ENCODE results near the gene MZB1. TPM values are rescaled to one million over a fixed set of nuclear protein-coding genes. Genes with fewer than 3 reads are reported as not detected.

MZB1 gene
- total RNA-seq, 2 experiments from 2014 or later = 51.7 to 61.1 TPM

GRCh38 chr5:139385061-139386049 is 4.4 kb downstream of the MZB1 start:
- DNase-seq = peak; percentile 60
- H3K27ac Mint-ChIP-seq = peak overlapping the region; percentile 97

GRCh38 chr5:139384591-139385051 is 5.1 kb downstream of the MZB1 start:
- peak overlapping the region; percentile 97 for H3K27ac Mint-ChIP-seq
- H3K27me3 Mint-ChIP-seq = no peaks in the 10 kb centered on the region
- no peaks in the 10 kb centered on the region for H3K9me3 Mint-ChIP-seq (ENCODE audit: low read depth)
- ATAC-seq (peak; percentile 17), DNase-seq (no peak)
- CTCF ChIA-PET = interaction anchor here (1.2 to 3.1 kb wide), 3 partner anchors 13 to 33 kb away, joined by 3 to 14 read pairs (median 4); no protein-coding TSS in a partner anchor
- peak overlapping the region; percentile 73 for H3K4me3 Mint-ChIP-seq
- peaks cover 62% of the 10 kb centered on the region for H3K4me1 Mint-ChIP-seq
- peaks cover 5% of the 10 kb centered on the region for H3K36me3 Mint-ChIP-seq

More at GRCh38 chr5:139385061-139386049, 4.4 kb downstream of the MZB1 start:
- CTCF ChIA-PET = interaction anchor here (0.8 to 3.1 kb wide), 4 partner anchors 18 to 43 kb away, joined by 3 to 14 read pairs (median 4); partner anchors contain the start of genes PAIP2 and SPATA24
- H3K36me3 Mint-ChIP-seq = peaks cover 9% of the 10 kb centered on the region
- peak; percentile 32 for ATAC-seq
- H3K9me3 Mint-ChIP-seq (ENCODE audit: low read depth) = no peaks in the 10 kb centered on the region
- H3K4me3 Mint-ChIP-seq = peak overlapping the region; percentile 73
- H3K27me3 Mint-ChIP-seq = no peaks in the 10 kb centered on the region
- H3K4me1 Mint-ChIP-seq = peaks cover 69% of the 10 kb centered on the region

DNA sequence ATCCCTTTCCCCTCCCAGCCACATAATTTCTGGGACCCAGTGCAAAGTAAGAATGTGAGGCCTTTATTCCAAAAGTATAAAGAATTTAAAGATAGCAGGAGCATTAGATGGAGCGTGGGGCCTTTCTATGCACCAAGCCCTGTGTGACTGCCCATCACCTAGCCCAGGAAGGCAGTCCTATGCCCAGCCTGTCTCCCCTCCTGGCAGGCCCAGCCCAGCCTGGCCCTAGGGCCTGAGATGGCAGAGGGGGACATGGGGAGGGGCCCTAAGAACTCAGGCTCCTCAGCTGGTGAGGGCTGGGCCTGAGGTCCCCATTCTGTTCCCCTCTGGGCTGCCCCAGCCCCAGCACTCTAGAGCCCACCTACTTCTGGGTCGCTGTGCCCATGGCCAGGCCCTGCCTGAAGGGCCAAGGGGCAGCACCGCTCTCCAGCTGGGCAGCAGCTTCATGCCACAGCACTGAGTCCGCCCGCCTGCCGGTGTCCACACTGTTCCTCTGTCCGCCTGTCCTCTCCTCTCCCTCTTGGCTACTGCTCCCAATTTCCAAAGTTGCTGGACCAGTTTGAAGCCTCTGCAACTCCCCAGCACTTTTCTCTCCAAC is 5.6 kb downstream of the MZB1 start:
- peaks cover under 1% of the 10 kb centered on the region for H3K36me3 Mint-ChIP-seq

GRCh38 chr5:139383275-139383992 is 6.3 kb downstream of the MZB1 start, which contains the start of gene SLC23A1:
SLC23A1 (minus strand) TSS chr5:139383297; CDS start chr5:139383253, 44 bp downstream.
- peaks cover 55% of the 10 kb centered on the region for H3K4me1 Mint-ChIP-seq
- H3K36me3 Mint-ChIP-seq = no peaks in the 10 kb centered on the region
- no peaks in the 10 kb centered on the region for H3K27me3 Mint-ChIP-seq
- ATAC-seq (no peak), DNase-seq (no peak)
- peak within 1 kb of the TSS; percentile 61 for H3K27ac Mint-ChIP-seq
- CTCF ChIA-PET = interaction anchor here (1.2 to 3.1 kb wide), 4 partner anchors 12 to 96 kb away, joined by 3 to 14 read pairs (median 4); partner anchors contain the start of gene PAIP2
- no peak within 1 kb of the TSS for H3K4me3 Mint-ChIP-seq
- H3K9me3 Mint-ChIP-seq (ENCODE audit: low read depth) = no peaks in the 10 kb centered on the region

More for the DNA sequence above, 5.6 kb downstream of the MZB1 start:
- H3K4me3 Mint-ChIP-seq = peak overlapping the region; percentile 73
- peaks cover 61% of the 10 kb centered on the region for H3K4me1 Mint-ChIP-seq
- DNase-seq (no peak), ATAC-seq (no peak)
- no peaks in the 10 kb centered on the region for H3K27me3 Mint-ChIP-seq
- CTCF ChIA-PET = interaction anchor here (1.2 to 3.1 kb wide), 4 partner anchors 12 to 42 kb away, joined by 3 to 14 read pairs (median 4); partner anchors contain the start of gene PAIP2
- H3K27ac Mint-ChIP-seq = peak overlapping the region; percentile 97
- H3K9me3 Mint-ChIP-seq (ENCODE audit: low read depth) = no peaks in the 10 kb centered on the region

DNA sequence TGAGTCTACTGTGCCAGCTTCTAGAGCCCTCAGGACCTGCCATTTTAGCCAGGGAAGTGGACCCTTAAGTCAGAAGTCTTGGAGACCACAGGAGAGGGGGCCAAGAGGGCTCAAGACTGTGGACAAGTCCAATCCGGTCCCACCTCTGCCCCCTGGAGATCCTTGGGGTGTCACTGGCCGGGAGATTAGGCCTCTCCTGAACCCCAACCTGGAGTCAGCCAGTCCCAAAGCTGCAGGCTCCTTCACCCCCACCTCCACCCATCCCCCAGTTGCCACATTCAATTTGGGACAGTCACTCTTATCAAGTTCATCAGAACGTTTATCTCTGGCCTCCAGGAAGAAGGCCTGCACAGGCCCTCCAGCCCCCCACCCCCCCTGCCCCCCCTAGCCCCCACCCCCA is 6.9 kb downstream of the MZB1 start:
- no peak for ATAC-seq
- Mint-ChIP-seq H3K27me3 (no peaks in the 10 kb centered on the region), H3K36me3 (no peaks in the 10 kb centered on the region), H3K9me3 (ENCODE audit: low read depth) (no peaks in the 10 kb centered on the region), H3K4me1 (peaks cover 49% of the 10 kb centered on the region), H3K4me3 (no peak overlapping the region), H3K27ac (no peak overlapping the region)
- CTCF ChIA-PET = interaction anchor here (1.2 to 1.9 kb wide), 2 partner anchors 41 to 96 kb away, joined by 3 to 5 read pairs; partner anchors contain the start of gene PAIP2
- no peak for DNase-seq

DNA sequence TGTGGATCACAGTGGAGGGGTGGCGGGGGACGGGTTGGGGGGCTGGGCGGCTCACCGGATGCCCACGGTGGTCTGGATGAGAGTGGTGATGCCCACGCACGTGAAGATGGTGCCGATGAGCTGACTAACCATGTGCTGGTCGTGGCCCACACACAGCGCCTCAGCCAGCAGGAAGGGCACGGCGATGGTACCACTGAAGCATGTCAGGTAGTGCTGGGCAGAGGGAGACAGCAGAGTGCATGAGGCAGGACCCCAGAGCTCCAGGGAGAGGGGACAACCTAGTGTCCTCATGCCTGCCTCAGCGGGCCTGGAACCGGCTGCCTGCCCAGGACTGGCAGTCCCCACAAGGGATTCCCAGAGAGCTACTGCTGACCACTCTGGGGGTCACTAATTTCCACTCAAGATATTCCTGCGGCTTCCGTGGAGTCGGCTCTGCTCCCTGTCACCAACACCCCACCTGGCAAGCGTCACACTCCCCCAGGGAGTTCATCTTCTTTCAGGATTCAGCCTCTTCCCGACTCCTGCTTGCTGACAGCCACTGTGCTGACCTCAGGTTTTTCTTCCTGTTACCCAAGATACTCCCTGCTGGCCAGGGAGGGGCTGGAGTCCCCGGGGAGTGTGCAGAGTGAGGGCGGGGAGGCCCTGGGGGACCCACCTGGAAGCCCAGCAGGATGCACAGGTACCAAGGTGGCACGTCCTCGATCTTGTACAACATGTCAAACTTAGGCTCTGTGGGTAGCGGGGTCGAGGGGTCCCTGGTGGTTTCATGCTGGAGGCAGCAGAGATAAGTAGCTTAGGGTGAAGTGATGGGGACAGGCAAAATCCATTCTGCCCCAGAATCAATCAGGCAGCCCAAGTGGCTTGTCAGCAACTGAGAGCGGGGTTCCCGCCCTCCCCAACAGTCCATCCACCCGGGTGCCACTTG is 7.6 kb downstream of the MZB1 start:
- peaks cover 3% of the 10 kb centered on the region for H3K36me3 Mint-ChIP-seq
- no peaks in the 10 kb centered on the region for H3K27me3 Mint-ChIP-seq
- DNase-seq (no peak), ATAC-seq (no peak)
- H3K4me3 Mint-ChIP-seq = no peak overlapping the region
- CTCF ChIA-PET = interaction anchor here (1.0 to 1.9 kb wide), 3 partner anchors 19 to 95 kb away, joined by 3 to 5 read pairs (median 3); partner anchors contain the start of gene PAIP2
- no peak overlapping the region for H3K27ac Mint-ChIP-seq
- no peaks in the 10 kb centered on the region for H3K9me3 Mint-ChIP-seq (ENCODE audit: low read depth)
- H3K4me1 Mint-ChIP-seq = peaks cover 47% of the 10 kb centered on the region

DNA sequence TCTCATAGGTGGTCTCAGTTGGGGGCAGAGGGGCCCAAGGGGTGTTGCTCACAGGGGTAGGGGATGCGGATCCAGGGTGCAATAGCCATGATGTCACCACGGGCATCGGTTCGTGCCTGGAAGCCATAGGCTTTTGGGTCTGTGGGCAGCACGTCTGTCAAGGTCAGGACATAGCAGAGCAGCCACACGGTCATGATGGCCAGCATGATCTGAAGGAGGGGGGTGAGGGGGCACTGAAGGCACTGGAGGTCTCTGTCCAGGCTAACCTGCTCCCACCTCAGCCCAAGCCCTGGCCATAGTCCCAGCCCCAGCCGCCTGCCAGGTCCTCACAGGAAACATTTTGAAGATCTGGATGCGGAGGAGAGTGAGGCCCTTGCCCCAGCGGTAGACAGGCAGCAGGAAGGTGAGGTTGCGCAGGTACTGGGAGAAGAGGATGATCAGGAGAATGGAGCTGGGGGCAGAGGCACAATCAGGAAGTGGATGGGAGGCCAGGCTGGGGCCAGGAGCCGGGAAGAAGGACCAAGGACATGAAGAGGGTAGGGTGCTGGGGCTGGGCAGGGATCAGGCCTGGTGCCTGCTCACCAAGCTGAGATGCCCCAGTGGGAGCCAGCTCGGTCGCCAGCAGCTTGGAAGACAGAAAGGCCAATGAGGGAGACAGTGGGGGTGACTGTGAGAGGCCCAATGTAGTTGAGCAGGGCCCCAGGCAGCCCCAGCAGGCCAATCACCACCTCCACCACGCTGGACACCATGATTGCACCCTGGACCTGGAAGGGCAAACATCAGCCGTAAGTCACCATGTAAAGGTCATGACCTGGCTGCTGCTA is 9.9 kb downstream of the MZB1 start:
- ATAC-seq (no peak), DNase-seq (no peak)
- CTCF ChIA-PET = no interaction called here
- Mint-ChIP-seq H3K27ac (no peak overlapping the region), H3K9me3 (ENCODE audit: low read depth) (no peaks in the 10 kb centered on the region), H3K27me3 (no peaks in the 10 kb centered on the region), H3K4me1 (peaks cover 26% of the 10 kb centered on the region), H3K4me3 (no peak overlapping the region), H3K36me3 (peaks cover 3% of the 10 kb centered on the region)

- Mint-ChIP-seq H3K9me3 (ENCODE audit: low read depth) (no peaks in the 10 kb centered on the region), H3K36me3 (peaks cover 3% of the 10 kb centered on the region), H3K4me3 (no peak overlapping the region), H3K27me3 (no peaks in the 10 kb centered on the region), H3K27ac (no peak overlapping the region), H3K4me1 (peaks cover 19% of the 10 kb centered on the region)
- CTCF ChIA-PET = interaction anchor here (2.2 kb wide), 1 partner anchor 12 kb away, joined by 7 read pairs; no protein-coding TSS in a partner anchor
- ATAC-seq (no peak), DNase-seq (no peak)
Observed at GRCh38 chr5:139378941-139379361, 10.8 kb downstream of the MZB1 start.

- H3K27me3 Mint-ChIP-seq = no peaks in the 10 kb centered on the region
- DNase-seq (no peak), ATAC-seq (no peak)
- no peak overlapping the region for H3K27ac Mint-ChIP-seq
- H3K4me3 Mint-ChIP-seq = no peak overlapping the region
- H3K9me3 Mint-ChIP-seq (ENCODE audit: low read depth) = no peaks in the 10 kb centered on the region
- peaks cover 16% of the 10 kb centered on the region for H3K4me1 Mint-ChIP-seq
- CTCF ChIA-PET = interaction anchor here (2.2 kb wide), 1 partner anchor 13 kb away, joined by 7 read pairs; no protein-coding TSS in a partner anchor
- H3K36me3 Mint-ChIP-seq = peaks cover 10% of the 10 kb centered on the region
Observed at GRCh38 chr5:139378101-139378825, 11.4 kb downstream of the MZB1 start.

DNA sequence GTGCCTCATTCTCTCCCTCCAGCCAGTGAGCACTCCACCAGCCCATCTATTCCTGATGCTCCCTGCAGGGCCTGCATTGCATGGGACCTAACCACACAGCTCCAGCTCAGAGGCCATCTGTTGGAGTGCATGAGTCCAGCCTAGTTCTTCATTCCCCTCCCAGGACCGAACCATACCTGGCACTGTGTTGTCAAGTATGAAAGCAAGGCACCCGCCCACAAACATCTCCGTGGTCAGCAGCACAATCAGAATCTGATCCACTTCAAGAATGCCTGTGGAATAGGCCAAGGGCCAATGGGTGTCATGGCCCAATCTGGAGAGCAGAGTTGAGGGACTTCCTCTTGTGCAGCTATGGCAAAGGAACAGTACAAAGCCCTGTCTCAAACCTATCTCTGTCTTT is 12.5 kb downstream of the MZB1 start:
- Mint-ChIP-seq H3K4me3 (no peak overlapping the region), H3K27me3 (no peaks in the 10 kb centered on the region), H3K27ac (no peak overlapping the region), H3K36me3 (peaks cover 13% of the 10 kb centered on the region), H3K4me1 (peaks cover 20% of the 10 kb centered on the region), H3K9me3 (ENCODE audit: low read depth) (no peaks in the 10 kb centered on the region)
- CTCF ChIA-PET = interaction anchor here (2.2 to 2.3 kb wide), 2 partner anchors 11 to 14 kb away, joined by 6 to 7 read pairs; no protein-coding TSS in a partner anchor
- ATAC-seq (no peak), DNase-seq (no peak)

Measured in activated CD8-positive, alpha-beta memory T cell treated with anti-CD3 and anti-CD28 coated beads, Interleukin-2, amount 10 ng/mL, durations not matched to agents 7 days and 5 days (primary cell).